ENCODE measurements around the gene SYPL1.
"Not testable (repeated sequence)": the region's sequence is repeated elsewhere in the genome, so short reads cannot be mapped to it uniquely, and the experiment has no call there.

The SYPL1 gene

DNA sequence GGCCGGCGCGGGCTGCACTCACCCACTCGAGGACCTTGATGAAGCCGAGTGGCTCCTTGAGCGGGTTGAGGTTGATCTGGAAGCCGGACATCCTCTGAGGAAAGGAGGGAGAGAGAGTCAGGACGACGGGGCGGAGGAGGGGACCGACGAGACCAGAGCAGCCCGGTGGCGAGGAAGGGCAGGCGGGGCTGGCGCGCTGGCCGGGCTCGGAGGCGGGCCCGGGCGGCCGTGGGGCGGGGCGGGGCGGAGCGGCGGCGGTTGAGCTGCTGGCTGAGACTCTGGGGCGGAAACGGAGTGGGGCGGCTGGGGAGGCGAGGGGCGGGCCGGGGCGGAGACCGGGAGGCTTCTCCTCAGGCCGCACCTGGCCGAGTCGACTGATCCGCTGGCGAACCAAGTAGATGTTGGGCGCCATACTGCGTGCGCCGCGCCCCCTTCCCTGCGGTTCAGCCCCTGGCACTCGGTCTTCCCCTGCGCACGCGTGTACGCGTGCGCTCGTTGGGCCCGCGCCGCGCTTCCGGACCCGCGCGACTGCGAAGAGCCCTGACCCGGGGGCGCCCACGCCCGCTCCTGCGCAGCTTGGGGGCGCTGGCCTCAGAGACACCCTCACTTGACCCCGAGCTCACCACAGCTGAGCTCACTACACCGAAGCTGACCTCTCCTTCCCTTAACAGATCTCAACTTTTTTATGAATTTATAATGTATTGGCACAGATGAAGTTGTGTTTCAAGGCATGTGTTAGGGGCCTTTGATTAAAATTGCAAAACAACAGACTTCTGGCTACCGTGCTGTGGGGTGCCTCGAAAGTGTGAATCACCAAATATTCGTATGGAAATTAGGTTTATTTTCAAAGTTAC is at the start of gene SYPL1:
Gene SYPL1, minus strand, starts transcription at position 195 of the 854 bp plus-strand sequence. Its CDS starts 104 bp downstream, at position 91.
- DNase-seq = peak; percentile 89

DNA sequence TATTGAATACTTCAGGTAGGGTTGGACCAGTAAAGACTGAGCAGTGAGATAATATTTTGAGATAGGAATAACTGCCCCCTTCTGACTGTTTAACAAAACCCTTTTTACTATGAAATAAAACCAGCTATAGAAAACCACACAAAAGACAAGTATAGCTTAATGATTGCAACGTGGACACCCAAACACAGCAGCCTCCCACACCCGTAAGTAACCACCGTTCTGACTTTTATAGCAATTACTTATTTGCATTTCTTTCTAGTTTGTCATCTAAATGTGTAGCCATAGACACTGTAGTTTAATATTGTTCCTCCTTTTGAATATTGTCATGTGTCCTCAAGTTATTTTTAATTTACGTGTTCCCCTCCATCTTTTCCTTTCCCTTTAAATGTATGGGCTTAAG is 42.9 kb upstream of the SYPL1 start:
- no peak for DNase-seq

DNA sequence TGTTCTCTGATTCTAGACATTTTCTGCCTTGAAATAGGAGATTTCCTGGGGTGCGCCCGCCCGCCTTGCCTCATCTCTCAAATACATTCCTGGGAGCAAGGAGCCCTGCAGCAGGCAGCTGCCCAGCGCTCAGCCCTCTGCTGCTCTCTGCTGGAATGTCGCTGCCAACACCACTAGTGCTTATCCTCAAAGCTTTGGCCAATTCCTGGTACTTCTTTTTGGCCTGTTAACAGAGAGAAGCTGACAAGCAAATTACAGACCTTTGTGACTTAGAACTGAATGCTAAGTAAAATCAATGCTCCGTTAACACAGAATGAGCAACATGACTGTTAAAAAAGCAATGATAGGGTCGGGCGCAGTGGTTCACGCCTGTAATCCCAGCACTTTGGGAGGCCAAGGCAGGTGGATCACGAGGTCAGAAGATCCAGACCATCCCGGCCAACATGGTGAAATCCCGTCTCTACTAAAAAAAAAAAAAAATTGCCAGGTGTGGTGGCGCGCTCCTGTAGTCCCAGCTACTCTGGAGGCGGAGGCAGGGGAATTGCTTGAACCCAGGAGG is 41.9 kb upstream of the SYPL1 start:
- no peak for DNase-seq

DNA sequence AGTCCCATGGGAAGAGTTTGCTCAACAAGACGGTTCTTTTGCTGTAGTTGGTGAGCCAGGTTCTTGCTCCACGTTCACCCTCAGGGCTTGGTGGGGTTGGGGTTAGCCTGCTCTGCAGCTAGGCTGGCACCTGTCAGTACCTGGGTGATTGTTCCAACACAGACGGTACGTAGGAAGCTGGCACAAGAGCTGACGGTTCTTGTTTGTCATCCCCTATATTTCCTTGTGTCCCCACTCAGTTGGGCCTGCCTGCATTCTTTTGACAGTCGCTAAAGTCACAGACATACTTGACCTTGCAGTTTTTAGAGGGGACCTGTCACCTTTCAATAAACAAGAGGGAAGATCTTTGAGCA is 40.2 kb upstream of the SYPL1 start:
- no peak for DNase-seq

DNA sequence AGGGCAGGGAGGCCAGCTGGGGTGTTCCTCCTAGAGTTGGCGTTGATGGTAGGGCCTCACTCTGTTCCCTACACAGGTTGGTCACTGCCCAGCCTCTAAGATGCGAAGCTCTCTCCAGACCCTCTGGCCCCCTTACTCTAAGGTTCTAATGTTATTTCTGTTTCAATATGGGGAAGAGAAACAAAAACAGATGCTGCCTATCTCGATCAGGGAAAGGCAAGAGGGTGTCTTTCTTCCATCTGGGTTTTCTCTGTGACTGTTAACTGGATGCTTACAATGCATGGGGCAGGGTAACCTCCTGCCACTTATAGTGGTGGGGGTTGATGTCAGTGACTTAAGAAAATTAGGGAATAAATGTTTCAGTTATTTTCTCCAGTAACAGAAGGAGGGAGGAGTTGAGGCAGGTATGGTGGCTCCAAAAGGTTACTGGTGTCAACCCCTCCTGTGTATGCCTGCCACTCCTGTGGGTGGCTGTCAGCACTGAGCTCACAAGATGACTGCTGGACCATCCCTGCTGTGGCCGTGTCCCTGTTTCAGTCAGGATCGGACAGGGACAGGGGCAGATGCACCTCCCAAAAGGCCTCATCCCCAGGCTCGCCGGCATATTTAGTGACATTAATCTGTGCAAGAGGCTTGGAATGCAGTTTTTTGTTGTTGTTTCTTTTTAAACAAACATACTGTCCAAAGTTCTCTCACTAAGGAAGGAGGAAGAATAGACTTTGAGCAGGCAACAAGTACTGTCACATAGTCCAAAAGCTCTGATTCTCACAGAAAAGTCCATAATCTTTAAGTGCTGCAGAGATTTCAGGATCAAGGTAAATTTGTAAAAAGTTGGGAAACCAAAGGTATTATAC is 39.6 kb upstream of the SYPL1 start:
- DNase-seq = no peak

DNA sequence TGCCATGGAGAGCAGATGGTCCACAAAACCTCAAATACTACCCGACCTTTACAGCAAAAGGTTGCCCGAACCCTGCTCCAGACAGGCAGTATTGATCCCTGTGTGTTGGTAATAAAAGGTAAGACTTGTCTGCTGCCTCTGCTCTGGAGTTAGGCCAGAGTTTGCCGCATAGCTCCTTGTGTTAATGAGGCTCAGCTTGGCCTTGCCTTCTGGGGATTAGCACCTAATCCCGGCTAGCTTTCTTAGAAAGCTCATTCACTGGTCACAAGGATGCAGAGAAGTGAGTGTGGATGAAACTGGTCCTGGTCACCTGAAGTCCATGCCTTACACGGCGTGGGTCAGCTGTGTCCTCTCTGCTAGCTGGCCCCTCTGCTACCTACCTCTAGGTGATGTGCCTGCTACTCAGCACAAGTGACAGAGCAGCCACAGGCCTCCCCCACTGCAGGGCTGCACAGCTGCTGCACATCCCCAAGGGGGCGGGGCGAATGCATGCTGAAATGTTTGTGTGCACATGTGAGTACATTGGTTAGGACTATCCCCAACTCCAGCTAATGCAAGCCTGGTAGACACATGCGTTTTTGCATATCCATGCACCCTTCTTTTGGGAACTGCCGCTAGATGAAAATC is 31.7 kb upstream of the SYPL1 start:
- no peak for DNase-seq

DNA sequence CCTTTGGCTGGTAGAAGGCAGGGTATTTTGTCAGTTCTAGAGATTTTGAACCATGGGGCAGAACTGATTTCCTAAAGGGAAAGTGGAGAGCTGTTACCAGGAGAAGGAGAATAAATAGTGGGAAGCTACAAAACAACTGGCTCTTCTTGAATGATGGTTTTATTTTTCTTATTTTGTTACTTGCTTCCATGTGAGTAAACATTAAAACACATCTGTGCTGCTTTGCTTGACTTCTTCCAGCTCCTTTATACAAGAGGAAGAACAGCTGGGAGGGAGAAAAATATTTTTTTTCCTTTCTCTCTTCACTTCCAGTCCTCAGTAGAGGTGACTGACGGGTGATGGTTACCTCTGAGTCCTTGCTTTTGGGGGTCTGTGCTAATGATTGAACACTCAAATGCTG is 30.0 kb upstream of the SYPL1 start:
- no peak for DNase-seq

DNA sequence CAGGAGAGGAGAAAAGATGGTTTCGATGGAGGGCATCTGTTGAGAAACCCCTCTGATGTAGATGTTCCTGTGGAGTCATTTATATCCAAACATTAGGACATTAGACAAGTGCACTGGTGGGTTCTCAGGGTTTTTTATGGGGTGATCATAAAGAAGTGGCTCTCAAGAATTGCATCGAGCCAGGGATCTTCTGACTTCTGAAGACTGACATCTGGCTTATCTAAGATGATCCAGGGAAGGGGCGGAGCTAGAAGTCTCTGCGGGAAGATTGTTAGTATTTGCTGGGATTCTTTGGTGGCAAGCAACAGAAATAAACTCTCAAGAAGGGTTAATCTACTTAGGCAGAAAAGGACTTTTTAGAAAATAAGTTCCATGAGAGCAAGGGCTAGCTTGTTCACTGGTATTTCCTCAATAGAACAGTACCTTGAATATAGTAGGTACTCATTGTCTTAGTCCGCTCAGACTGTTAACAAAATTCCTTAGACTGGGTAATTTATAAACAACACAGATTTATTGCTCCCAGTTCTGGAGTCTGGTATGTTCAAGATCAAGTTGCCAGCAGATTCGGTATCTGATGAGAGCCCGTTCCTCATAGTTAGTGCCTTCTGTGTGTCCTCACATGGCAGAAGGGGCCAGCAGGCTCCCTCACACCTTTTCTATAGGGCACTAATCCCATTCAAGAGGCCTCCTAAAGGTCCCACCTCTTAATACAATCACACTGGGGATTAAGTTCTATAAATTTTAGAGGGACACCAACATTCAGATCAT is 28.5 kb upstream of the SYPL1 start:
- DNase-seq = no peak

DNA sequence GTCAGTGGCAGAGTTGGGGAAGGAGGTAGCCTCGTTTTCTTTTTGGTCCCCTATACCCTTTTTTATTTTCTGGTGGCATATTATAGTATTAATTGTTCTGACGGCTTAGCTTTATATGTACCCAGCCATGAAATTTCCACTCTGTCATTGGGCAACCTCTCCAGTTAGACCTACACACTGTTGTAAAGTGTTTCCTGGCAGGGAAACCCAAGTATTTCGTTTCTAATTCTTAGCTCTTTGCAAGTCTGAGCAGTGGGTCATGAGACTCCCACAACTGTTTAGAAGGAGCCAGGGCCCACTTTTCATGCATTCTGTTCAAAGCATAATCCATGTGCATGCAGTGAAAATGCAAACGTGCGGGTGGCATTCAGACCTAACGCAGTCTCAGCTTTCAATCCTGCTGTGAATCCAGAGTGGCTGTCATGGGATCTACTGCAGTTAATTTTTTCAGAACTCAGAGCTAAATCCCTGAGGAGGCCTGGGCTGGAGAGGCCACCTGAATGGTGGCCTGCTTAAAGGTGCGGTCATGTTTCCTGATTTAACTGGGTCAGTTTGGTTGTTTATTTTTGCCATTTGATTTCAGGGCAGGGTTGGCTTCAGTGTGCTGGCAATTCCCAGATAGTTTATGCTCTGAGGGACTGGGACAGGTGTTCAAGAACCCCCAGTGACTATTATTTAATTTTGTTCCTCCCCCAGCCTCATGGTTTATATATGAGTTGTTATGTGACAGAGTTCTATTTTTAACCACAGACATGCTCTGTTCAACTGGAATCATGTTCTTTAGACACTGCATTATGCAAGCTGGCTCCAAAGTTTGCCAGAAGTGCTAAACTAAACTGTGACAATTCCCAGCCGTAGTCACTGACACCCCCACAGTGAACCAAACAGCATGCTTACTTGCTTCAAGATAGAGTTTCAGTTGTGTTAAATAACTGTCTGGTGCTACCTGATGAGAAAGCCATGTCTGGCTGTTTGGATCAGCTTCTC is 27.4 kb upstream of the SYPL1 start:
- DNase-seq = no peak

DNA sequence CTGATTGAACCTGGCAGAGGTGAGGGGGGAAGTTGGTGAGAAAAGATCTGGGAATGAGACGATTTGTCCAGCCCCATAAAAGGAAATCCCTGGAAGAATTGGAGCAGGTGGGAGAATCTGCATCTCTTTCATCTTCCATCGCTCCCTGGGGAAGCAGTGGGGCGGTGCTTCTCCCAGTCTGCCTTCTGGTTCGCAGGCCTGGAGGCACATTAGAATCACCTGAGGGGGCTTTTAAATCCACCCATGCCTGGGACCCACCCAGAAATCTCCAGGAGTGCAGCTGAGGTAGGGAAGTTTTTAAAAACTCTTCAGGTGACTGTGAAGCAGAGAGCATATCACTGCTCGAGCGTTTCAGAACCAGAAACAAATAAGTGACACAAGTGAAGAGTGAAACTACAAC is 26.7 kb upstream of the SYPL1 start:
- no peak for DNase-seq

DNA sequence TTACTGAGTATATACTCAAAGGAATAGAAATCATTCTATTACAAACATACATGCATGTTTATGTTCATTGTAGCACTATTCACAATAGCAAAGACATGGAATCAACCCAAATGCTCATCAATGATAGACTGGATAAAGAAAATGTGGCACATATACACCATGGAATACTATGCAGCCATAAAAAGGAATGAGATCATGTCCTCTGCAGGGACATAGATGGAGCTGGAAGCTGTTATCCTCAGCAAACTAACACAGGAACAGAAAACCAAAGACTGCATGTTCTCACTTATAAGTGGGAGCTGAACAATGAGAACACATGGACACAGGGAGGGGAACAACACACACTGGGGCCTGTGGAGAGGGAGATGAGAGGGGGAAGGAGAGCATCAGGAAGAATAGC is 26.1 kb upstream of the SYPL1 start:
- not testable (repeated sequence) for DNase-seq

DNA sequence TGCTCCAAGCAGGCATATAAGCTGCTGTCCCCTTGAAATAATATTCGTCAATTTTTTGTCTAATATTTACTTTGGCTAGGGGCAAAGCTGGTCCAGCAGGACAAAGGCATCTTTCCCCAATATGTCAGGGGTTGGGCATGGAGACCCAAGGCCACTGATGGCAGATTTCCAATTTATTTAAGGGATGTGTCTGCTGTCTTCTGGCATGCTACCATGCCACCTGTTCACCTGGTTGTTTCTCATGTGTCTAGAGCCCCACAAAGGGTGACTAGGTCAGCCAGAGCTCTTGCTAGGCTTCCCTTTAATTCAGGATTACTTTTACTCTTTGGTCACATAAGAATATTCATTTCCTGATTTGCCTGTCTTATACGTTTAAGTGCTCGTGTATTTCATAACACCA is 22.1 kb upstream of the SYPL1 start:
- no peak for DNase-seq

DNA sequence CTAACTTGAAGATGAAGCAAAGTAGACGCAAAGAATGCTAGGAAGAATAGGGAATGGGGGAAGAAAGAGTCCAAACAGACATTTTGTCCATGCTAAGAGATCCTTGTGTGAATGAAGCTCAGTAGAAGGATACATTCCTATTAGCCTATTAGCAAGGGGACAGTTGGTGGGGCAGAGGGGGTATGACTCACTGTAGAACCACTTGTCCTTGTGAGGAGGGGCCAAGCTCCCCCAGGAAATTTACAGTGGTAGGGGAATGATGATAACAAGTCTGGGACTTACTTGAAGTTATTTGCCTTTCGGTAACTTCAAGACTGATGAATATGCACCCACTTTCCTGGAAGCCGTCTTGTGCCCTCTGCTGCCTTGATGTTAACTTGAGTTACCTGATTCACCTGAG is 17.2 kb upstream of the SYPL1 start:
- no peak for DNase-seq

DNA sequence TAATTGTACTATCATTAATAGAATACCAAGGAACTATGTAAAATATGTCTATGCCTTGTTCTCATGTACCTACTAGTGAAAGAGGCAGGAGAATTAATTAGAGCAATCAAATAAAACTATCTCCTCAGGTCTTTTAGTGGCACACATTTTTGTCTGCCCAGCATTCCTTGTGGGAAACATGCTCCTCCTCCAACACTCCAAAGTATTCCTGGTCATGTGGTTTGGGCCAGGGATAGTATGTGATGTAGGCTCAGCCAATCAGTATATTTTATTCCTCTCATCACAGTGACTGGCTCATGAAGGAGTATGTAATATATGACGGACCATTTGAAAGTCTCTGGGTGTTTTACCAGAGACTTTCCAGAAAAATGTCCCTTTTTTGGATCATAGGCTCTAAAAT is 16.7 kb upstream of the SYPL1 start:
- DNase-seq = no peak

DNA sequence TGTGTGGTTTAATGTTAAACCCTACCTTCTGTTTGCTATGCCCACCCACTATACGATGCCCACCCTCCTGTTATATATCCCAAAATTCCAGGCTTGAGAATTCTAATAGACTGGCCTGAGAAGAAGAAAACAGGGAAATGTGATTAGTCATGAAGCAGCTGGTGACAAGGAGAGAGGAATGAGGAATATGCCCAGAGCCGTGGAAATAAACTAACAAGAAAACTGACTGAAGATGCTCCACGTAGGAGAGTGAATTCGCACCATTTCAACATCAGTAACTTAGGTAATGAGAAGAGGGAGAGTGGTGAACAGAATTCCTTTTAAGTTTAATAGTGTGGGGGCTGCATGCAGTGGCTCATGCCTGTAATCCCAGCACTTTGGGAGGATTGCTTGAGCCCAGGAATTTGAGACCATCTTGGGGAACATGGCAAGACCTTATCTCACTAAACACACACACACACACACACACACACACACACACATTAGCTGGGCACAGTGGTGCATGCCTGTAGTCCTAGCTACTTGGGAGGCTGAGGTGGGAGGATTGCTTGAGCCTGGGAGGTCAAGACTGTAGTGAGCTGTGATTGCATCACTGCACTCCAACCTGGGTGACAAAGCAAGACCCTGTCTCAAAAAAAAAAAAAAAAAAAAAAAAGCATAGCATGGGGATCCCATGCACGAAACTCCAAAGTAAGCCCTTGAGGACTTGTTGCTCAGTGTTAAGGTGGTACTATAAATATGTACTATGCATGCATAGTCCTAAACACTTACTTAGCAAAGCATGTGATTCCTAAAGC is 16.1 kb upstream of the SYPL1 start:
- DNase-seq = no peak

DNA sequence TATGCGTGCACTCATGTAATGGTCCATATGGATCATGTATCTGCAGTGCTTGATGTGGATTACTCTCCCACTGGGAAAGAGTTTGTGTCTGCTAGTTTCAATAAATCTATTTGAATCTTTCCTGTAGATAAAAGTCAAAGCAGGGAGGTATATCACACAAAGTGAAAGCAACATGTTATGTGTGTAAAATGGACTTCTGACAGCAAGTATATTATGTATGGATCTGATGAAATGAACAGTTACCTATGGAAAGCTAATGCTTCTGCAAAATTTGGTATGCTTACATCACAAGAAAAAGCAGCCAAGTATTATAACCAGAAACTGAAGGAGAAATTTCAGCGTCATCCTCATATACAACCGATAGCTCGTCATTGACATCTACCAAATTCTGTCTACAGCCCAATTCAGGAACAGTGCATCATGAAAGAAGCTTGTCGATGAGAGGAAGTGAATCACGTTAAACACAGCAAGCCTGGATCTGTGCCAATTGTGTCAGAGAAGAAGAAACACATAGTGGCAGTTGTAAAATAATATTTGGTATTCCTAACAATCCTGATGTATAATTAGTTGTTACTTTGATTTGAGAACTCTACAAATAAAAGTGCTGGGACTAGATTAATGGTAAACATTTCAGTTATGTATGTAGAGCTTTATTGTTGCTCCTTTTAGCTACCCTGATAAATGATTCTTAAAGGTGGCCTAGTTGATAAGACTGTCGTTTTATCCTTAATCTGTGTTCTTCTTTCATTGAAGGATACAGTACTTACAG is 14.2 kb upstream of the SYPL1 start:
- no peak for DNase-seq

DNA sequence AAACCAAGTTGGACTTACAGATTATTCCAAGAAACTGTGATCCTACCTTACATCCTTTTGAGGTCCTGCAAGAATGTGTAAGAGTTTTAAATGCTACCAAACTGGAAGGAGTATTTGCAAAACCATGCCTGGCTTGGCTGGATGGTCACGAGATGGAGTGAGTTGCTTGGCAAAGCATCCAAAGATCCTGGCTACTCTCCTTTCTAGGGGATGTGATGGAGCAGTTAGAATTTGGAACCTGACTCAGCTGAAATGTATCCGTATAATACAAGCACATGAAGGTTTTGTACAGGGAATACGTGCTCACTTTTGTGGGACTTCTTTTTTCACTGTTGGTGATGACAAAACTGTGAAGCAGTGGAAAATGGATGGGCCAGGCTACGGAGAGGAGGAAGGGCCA is 13.3 kb upstream of the SYPL1 start:
- DNase-seq = no peak

DNA sequence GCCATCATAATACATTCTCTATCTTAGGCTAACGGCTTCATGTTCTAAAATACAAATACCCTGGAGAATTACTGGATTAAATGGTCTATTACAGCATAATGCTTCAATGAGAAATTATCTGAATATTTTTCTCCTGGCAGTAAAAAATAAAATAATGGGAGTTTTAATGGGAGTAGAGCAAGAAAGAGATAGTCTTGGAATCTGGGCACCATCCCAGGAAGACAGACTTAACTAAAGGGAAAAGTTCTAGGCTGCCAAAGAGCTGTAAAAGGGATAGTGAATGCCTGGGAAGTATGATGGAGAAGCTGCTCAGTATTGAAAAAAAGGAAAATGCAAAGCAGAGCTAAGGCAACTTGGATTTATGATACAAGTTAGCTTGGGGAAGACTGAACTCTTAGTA is 12.1 kb upstream of the SYPL1 start:
- DNase-seq = no peak

DNA sequence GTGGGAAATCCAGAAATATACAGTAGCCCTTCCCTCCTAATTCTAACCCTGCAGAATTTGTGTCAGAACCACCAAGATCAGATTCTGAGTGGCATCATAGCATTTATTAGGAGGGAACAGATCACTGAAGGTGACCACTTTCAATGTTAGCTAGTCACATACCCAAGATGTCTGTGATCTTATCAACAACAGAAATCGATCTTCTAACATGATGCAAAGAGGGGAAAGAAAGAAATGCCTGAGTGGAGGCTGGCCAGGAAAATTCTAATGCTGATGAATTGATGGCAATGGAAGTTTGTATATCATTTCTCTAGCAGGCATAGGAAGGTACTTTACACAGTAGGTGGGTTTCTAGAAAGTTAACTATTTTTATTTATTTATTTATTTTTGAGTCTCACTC is 10.6 kb upstream of the SYPL1 start:
- DNase-seq = no peak

Measured in cortex of kidney (tissue), 1 donor.